Measurements from ENCODE around the gene C6orf52.

Gene C6orf52

GRCh38 chr6:10736731-10737130 lies 42.3 kb upstream of the C6orf52 start:
- TF ChIP-seq CREB1 (IDR thresholded peaks at IDR 0.05; ENCODE audit: low read depth) (no peak), ZBTB7A (IDR thresholded peaks at IDR 0.05; ENCODE audit: low read depth) (no peak), RAD21 (IDR thresholded peaks at IDR 0.05; ENCODE audit: low read depth) (no peak), YY1 (IDR thresholded peaks at IDR 0.05; ENCODE audit: low read depth) (no peak), EGR1 (IDR thresholded peaks at IDR 0.05) (no peak), TEAD4 (IDR thresholded peaks at IDR 0.05) (no peak), TAF1 (IDR thresholded peaks at IDR 0.05; ENCODE audit: low read depth) (no peak), TCF12 (IDR thresholded peaks at IDR 0.05; ENCODE audit: low read depth) (no peak), MAX (IDR thresholded peaks at IDR 0.05) (no peak), FOXM1 (IDR thresholded peaks at IDR 0.05; ENCODE audit: borderline replicate concordance, low read depth) (no peak), USF1 (IDR thresholded peaks at IDR 0.05) (no peak), EP300 (IDR thresholded peaks at IDR 0.05; ENCODE audit: borderline replicate concordance) (no peak), CEBPB (IDR thresholded peaks at IDR 0.05) (no peak), REST (IDR thresholded peaks at IDR 0.05; ENCODE audit: low read depth) (no peak), NFIC (IDR thresholded peaks at IDR 0.05) (no peak)

GRCh38 chr6:10733863-10734262 lies 39.4 kb upstream of the C6orf52 start:
- TF ChIP-seq EGR1 (IDR thresholded peaks at IDR 0.05) (no peak), NFIC (IDR thresholded peaks at IDR 0.05) (no peak), USF1 (IDR thresholded peaks at IDR 0.05) (no peak), CEBPB (IDR thresholded peaks at IDR 0.05) (no peak), CREB1 (IDR thresholded peaks at IDR 0.05; ENCODE audit: low read depth) (no peak), ZBTB7A (IDR thresholded peaks at IDR 0.05; ENCODE audit: low read depth) (no peak), REST (IDR thresholded peaks at IDR 0.05; ENCODE audit: low read depth) (no peak), FOXM1 (IDR thresholded peaks at IDR 0.05; ENCODE audit: borderline replicate concordance, low read depth) (no peak), MAX (IDR thresholded peaks at IDR 0.05) (no peak), EP300 (IDR thresholded peaks at IDR 0.05; ENCODE audit: borderline replicate concordance) (no peak), YY1 (IDR thresholded peaks at IDR 0.05; ENCODE audit: low read depth) (no peak), TCF12 (IDR thresholded peaks at IDR 0.05; ENCODE audit: low read depth) (no peak), RAD21 (IDR thresholded peaks at IDR 0.05; ENCODE audit: low read depth) (no peak), TEAD4 (IDR thresholded peaks at IDR 0.05) (no peak), TAF1 (IDR thresholded peaks at IDR 0.05; ENCODE audit: low read depth) (no peak)

- TF ChIP-seq YY1 (IDR thresholded peaks at IDR 0.05; ENCODE audit: low read depth) (no peak), NFIC (IDR thresholded peaks at IDR 0.05) (no peak), TCF12 (IDR thresholded peaks at IDR 0.05; ENCODE audit: low read depth) (no peak), CREB1 (IDR thresholded peaks at IDR 0.05; ENCODE audit: low read depth) (no peak), EGR1 (IDR thresholded peaks at IDR 0.05) (no peak), TEAD4 (IDR thresholded peaks at IDR 0.05) (no peak), MAX (IDR thresholded peaks at IDR 0.05) (no peak)
Measured at GRCh38 chr6:10733151-10733715, 38.8 kb upstream of the C6orf52 start.

GRCh38 chr6:10730254-10730653 lies 35.8 kb upstream of the C6orf52 start:
- TF ChIP-seq MAX (IDR thresholded peaks at IDR 0.05) (no peak), REST (IDR thresholded peaks at IDR 0.05; ENCODE audit: low read depth) (no peak), EGR1 (IDR thresholded peaks at IDR 0.05) (no peak), ZBTB7A (IDR thresholded peaks at IDR 0.05; ENCODE audit: low read depth) (no peak), CEBPB (IDR thresholded peaks at IDR 0.05) (no peak)

Data from Ishikawa (cell line).